Measurements from ENCODE around the gene DUSP22. TPM values are rescaled to one million over a fixed set of nuclear protein-coding genes. Genes with fewer than 3 reads are reported as not detected.

Gene DUSP22
- total RNA-seq, 1 donor from 2014 or later = 40.0 TPM

DNA sequence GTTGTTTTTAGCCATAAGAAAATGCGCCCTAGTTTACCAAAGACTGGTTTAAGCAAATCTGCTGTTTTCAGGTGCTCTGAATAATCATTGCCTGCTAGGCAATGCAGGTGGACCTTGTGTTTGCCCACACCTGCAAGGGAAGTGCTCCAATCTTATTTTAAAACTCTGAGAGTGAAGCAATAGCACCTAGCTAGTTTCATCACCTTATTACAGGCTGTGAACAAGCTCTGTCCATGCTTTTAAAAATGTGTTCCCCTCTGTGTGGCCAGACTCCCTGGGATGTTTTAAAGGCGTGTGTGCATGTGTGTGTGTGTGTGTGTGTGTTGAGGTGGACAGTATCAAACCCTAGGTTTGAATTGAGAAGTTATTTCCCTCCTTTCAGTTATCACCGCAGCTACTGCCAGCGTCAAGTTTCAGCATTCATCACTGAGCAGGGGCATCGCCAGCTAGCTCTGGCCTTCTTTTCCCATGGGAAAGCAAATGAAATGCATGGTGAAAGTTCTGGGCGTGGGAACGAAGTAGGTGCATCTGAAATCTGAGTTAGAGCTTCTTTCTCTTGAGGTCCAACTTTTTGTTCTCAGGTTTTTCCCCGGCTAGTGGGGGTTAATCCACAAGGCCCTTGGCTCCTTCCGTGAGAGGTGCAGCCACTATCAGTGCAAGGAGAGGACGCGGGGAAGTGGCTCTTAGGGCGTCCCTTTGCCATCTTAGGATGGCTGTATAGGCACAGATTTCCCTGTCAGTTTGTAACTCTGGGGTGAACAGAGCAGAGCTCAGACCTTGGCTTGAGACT lies 30.8 kb downstream of the DUSP22 start:
- Mint-ChIP-seq H3K36me3 (peaks cover 4% of the 10 kb centered on the region), H3K27ac (no peak overlapping the region), H3K9me3 (peaks cover 22% of the 10 kb centered on the region), H3K4me1 (peaks cover 2% of the 10 kb centered on the region), H3K4me3 (no peak overlapping the region), H3K27me3 (ENCODE audit: insufficient read depth, low read depth) (peaks cover 7% of the 10 kb centered on the region)
- H3K27me3 ChIP-seq = no peaks in the 10 kb centered on the region
- TF ChIP-seq, protein P1, sequence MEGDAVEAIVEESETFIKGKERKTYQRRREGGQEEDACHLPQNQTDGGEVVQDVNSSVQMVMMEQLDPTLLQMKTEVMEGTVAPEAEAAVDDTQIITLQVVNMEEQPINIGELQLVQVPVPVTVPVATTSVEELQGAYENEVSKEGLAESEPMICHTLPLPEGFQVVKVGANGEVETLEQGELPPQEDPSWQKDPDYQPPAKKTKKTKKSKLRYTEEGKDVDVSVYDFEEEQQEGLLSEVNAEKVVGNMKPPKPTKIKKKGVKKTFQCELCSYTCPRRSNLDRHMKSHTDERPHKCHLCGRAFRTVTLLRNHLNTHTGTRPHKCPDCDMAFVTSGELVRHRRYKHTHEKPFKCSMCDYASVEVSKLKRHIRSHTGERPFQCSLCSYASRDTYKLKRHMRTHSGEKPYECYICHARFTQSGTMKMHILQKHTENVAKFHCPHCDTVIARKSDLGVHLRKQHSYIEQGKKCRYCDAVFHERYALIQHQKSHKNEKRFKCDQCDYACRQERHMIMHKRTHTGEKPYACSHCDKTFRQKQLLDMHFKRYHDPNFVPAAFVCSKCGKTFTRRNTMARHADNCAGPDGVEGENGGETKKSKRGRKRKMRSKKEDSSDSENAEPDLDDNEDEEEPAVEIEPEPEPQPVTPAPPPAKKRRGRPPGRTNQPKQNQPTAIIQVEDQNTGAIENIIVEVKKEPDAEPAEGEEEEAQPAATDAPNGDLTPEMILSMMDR (IDR thresholded peaks at IDR 0.05) = no peak
- TF ChIP-seq EZH2 (IDR thresholded peaks at IDR 0.05) = no peak
- no peak for TF ChIP-seq EZH2phosphoT487 (IDR thresholded peaks at IDR 0.05)
- no peaks in the 10 kb centered on the region for H4K20me1 ChIP-seq (ENCODE audit: low read depth)
- H3K4me3 ChIP-seq = no peak overlapping the region
- no peak overlapping the region for H3K4me2 ChIP-seq
- H3K9me3 ChIP-seq (ENCODE audit: low read depth) = no peaks in the 10 kb centered on the region
- H3K79me2 ChIP-seq (ENCODE audit: low read depth) = no peaks in the 10 kb centered on the region
- no peak overlapping the region for H3K9ac ChIP-seq
- H3F3A ChIP-seq (ENCODE audit: low read depth) = no peaks in the 10 kb centered on the region
- no peak overlapping the region for H3K27ac ChIP-seq
- H3K4me1 ChIP-seq = no peaks in the 10 kb centered on the region
- no peak for DNase-seq (ENCODE audit: low spot score)
- H2AFZ ChIP-seq (replicated peaks) = no peak overlapping the region
- H3K36me3 ChIP-seq = no peaks in the 10 kb centered on the region

DNA sequence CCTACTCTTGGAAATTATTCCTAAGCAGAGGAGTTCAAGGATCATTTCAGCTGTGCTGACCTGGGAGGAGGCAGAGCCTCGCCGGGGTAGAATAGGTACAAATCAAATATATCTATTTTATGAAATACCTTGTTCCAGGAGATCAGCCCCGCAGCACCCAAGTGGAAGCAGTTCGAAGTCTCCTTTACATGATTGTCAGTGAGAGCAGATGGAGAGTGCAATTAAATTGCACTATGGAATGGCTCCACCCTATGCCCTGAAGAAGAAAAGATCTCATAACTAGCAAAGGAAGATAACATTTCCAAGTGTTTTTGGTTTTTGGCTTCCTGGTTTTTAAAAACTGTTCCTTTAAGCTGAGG lies 31.4 kb downstream of the DUSP22 start:
- H4K20me1 ChIP-seq (ENCODE audit: low read depth) = no peaks in the 10 kb centered on the region
- no peak overlapping the region for H3K9ac ChIP-seq
- H3K4me1 Mint-ChIP-seq = peaks cover 2% of the 10 kb centered on the region
- DNase-seq (ENCODE audit: low spot score) = no peak
- H3K27ac Mint-ChIP-seq = no peak overlapping the region
- H3K4me1 ChIP-seq = no peaks in the 10 kb centered on the region
- H3K36me3 Mint-ChIP-seq = peaks cover 4% of the 10 kb centered on the region
- peaks cover 19% of the 10 kb centered on the region for H3K9me3 Mint-ChIP-seq
- H3K9me3 ChIP-seq (ENCODE audit: low read depth) = no peaks in the 10 kb centered on the region
- H2AFZ ChIP-seq (replicated peaks) = no peak overlapping the region
- no peaks in the 10 kb centered on the region for H3K79me2 ChIP-seq (ENCODE audit: low read depth)
- peaks cover 7% of the 10 kb centered on the region for H3K27me3 Mint-ChIP-seq (ENCODE audit: insufficient read depth, low read depth)
- H3K4me3 Mint-ChIP-seq = no peak overlapping the region
- H3K36me3 ChIP-seq = no peaks in the 10 kb centered on the region
- H3K4me3 ChIP-seq = no peak overlapping the region
- no peak overlapping the region for H3K27ac ChIP-seq
- no peak for TF ChIP-seq EZH2 (IDR thresholded peaks at IDR 0.05)
- TF ChIP-seq, protein P1 (IDR thresholded peaks at IDR 0.05) = no peak
- no peak for TF ChIP-seq EZH2phosphoT487 (IDR thresholded peaks at IDR 0.05)
- H3K4me2 ChIP-seq = no peak overlapping the region
- no peaks in the 10 kb centered on the region for H3F3A ChIP-seq (ENCODE audit: low read depth)
- H3K27me3 ChIP-seq = no peaks in the 10 kb centered on the region

- no peak overlapping the region for H2AFZ ChIP-seq (replicated peaks)
- no peak overlapping the region for H3K27ac ChIP-seq
- H3K4me2 ChIP-seq = no peak overlapping the region
- no peaks in the 10 kb centered on the region for H3K27me3 ChIP-seq
- H3F3A ChIP-seq (ENCODE audit: low read depth) = no peaks in the 10 kb centered on the region
- Mint-ChIP-seq H3K27ac (peak overlapping the region; percentile 67), H3K36me3 (peaks cover 4% of the 10 kb centered on the region), H3K27me3 (ENCODE audit: insufficient read depth, low read depth) (peaks cover 7% of the 10 kb centered on the region), H3K4me3 (no peak overlapping the region), H3K9me3 (peaks cover 17% of the 10 kb centered on the region), H3K4me1 (peaks cover 2% of the 10 kb centered on the region)
- no peaks in the 10 kb centered on the region for H3K9me3 ChIP-seq (ENCODE audit: low read depth)
- DNase-seq (ENCODE audit: low spot score) = no peak
- H3K4me3 ChIP-seq = no peak overlapping the region
- no peaks in the 10 kb centered on the region for H3K4me1 ChIP-seq
- TF ChIP-seq, protein P1 (IDR thresholded peaks at IDR 0.05) = no peak
- no peak for TF ChIP-seq EZH2 (IDR thresholded peaks at IDR 0.05)
- no peak for TF ChIP-seq EZH2phosphoT487 (IDR thresholded peaks at IDR 0.05)
- no peaks in the 10 kb centered on the region for H4K20me1 ChIP-seq (ENCODE audit: low read depth)
- no peak overlapping the region for H3K9ac ChIP-seq
- H3K36me3 ChIP-seq = no peaks in the 10 kb centered on the region
- H3K79me2 ChIP-seq (ENCODE audit: low read depth) = no peaks in the 10 kb centered on the region
These were observed 31.9 kb downstream of the DUSP22 start for GRCh38 chr6:324116-324728.
